HG03432 (cell line): ENCODE results near the gene BRAF.
"Not testable (repeated sequence)": the region's sequence is repeated elsewhere in the genome, so short reads cannot be mapped to it uniquely, and the experiment has no call there.

Experiments
- ATAC-seq: cut with Tn5 transposase; IDR thresholded peaks from one replicate; pipeline ENCODE4 v1.9.1; 2021; ENCODE audit warnings: mild to moderate bottlenecking, moderate library complexity; ENCODE audit not compliant: unreplicated experiment

The BRAF gene

DNA sequence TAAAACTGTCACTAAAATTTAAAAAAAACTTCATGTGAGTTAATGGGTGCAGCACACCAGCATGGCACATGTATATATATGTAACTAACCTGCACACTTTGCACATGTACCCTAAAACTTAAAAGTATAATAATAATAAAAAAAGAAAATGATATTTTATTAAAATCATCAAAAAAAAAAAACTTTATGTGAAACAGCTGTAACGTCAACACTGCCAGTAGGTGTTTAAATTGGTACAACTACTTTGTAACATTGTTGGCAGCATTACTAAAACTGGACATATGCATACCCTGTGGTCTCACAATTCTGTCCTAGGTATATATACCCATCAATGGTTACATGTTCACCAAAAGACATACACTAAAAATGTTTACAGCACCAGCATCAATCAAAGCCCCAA lies 146.2 kb downstream of the BRAF start:
- no peak for ATAC-seq

GRCh38 chr7:140774371-140774770 lies 150.4 kb downstream of the BRAF start:
- ATAC-seq, result no peak

- no peak for ATAC-seq
These were observed 151.6 kb downstream of the BRAF start for GRCh38 chr7:140773104-140773503.

- no peak for ATAC-seq
These were observed 152.9 kb downstream of the BRAF start for GRCh38 chr7:140771826-140772225.

DNA sequence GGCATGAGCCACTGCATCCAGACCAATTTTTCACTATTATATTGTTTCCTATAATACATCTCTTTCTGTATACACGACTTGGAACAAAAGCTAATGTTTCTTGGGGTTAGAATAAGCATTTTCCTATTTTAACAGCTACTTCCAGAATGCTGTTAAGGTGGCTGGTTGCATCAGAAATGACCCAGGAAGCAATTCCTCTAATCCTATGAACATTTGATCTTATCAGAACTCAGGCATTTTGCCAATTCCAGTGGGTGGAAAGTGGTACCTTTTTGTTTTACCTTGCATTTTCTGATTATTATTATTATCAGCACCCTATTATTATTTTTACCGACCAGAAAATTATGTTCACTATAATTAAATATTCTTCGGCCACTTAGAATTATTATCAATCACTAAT lies 154.9 kb downstream of the BRAF start:
- no peak for ATAC-seq

DNA sequence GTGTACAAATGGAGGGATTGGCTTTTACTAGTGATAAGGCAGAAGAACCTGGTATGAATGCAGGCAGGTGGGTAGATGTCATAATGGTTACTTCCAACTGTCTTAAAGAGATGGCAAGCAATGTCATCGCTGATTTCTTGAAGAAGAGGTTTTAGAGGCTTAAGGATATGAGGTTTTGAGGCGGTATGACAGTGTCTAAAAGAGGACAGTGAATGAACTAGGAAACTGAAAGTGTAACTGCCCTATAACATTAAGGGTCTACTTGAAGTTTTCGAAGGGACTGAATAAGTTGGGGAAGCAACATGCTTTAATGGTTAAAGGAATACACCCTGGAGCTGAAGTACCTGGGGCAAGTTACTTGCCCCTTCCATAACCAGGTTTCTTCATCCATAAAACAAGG lies 157.3 kb downstream of the BRAF start:
- no peak for ATAC-seq

DNA sequence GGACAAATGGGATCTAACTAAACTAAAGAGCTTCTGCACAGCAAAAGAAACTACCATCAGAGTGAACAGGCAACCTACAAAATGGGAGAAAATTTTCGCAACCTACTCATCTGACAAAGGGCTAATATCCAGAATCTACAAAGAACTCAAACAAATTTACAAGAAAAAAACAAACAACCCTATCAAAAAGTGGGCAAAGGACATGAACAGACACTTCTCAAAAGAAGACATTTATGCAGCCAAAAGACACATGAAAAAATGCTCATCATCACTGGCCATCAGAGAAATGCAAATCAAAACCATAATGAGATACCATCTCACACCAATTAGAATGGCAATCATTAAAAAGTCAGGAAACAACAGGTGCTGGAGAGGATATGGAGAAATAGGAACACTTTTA lies 159.3 kb downstream of the BRAF start:
- ATAC-seq, result not testable (repeated sequence)

- not testable (repeated sequence) for ATAC-seq
These were observed 161.6 kb downstream of the BRAF start for GRCh38 chr7:140763166-140763565.

- not testable (repeated sequence) for ATAC-seq
These were observed 163.4 kb downstream of the BRAF start for GRCh38 chr7:140761375-140761774.

- ATAC-seq, result no peak
These were observed 170.2 kb downstream of the BRAF start for GRCh38 chr7:140754506-140754905.

- no peak for ATAC-seq
These were observed 172.2 kb downstream of the BRAF start for GRCh38 chr7:140752533-140752932.

GRCh38 chr7:140746751-140747150 lies 178.0 kb downstream of the BRAF start:
- ATAC-seq, result no peak

DNA sequence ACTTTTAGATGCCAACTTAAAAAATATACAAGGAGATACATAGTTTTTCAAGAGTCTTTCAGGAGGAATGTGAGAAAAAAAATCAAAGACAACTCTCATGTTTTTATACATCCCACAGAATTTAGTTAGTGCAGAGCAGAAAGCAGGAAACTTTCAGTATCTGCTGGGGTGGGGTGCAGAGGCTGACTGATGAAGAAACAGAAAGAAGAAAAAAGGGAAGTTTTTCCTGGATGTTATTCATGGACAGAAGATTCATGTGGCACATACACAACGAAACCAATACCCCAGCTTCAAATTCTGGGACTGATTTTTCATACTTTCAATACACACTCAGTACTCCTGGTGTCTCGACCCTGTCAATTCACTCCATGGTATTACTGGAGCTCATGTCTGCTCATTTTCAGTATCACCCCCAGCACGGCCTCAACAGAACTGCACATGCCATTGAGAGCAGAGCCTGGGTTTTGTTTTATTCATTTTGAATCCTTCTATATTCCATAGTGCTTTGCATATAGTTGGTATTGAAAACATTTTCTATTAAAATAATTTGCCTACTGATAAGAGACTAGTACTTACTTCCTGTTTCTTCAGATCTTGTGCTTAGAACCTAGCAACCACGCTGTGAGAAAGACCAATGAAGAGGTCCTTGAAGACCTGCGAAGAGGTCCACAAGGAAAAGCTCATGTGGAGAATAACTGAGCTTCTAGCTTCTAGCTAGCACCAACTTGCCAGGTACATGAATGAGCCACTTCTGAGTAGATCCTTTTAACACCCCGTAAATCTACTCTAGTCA lies 179.3 kb downstream of the BRAF start:
- no peak for ATAC-seq

DNA sequence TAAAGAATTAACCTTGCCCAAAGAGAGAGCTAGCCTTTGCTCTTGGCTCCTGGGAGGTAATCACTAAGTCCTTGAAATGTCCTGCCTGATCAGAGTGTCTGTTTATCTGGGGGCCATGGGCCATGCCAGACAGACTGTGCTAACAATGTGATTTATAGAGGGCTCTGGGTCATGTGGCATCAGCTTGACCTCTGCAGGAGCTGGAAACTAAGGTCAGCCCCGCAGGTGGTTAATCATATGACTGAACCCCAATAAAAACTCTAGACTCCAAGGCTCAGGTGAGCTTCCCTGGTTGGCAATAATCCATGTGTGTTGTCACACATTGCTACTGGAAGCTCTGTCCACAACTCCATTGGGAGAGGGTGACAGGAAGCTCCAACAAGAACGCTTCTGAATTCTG lies 180.7 kb downstream of the BRAF start:
- no peak for ATAC-seq

- ATAC-seq, result not testable (repeated sequence)
These were observed 181.5 kb downstream of the BRAF start for GRCh38 chr7:140743255-140743654.

DNA sequence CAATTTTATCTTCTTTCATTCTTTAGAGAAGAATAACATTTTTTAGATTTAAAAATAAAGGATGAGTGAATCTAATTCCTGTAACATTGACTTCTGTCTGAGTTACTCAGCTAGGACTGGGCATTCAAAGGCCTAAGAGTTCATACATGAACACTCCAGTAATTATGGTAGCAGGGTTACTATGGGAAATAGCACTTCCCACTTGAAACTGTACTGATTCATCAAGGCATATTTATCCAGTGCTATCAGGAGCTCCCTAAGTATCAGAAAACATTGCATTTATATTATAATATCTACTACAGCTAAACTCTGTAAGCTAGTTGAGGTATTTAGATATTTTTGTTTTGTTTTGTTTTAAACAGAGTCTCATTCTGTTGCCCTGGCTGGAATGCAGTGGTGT lies 186.4 kb downstream of the BRAF start:
- no peak for ATAC-seq

DNA sequence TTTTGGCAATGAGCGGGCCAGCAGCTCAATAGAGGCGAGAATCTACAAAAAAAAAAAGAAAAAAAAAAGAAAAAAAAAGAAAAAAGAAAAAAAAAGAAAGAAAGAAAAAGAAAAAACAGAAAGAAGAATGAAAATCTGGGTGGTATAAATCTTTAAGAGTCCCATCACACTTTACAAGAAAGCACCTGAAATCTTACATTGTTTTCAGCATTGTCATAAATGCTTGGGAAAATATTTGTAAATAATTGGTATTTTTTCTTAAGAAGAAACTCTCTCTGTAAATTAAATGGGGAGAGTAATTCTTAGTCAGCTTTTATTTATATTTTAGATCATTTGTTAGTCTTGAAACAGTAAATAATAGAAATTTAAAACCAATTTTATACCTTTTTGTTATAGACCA lies 190.0 kb downstream of the BRAF start:
- no peak for ATAC-seq

DNA sequence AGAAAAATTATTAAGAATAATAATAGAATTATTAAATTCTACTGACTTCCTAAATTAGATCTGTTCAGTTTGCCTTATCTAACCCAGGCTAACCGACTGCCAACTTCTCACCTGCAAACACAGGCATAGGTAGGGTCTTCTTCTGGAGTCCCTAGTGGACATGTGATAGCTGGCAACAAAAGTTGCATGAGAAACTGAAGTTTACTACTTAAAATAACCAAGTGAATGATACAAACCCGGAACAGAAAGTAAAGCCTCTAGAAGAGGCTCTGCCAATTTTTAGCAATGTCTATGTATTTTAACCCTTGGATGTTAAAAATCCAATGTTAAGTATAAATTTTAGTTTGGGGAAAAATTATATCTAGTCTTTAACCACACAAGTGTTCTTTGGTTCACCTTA lies 190.6 kb downstream of the BRAF start:
- ATAC-seq, result no peak

- no peak for ATAC-seq
These were observed 192.3 kb downstream of the BRAF start for GRCh38 chr7:140732416-140732815.

DNA sequence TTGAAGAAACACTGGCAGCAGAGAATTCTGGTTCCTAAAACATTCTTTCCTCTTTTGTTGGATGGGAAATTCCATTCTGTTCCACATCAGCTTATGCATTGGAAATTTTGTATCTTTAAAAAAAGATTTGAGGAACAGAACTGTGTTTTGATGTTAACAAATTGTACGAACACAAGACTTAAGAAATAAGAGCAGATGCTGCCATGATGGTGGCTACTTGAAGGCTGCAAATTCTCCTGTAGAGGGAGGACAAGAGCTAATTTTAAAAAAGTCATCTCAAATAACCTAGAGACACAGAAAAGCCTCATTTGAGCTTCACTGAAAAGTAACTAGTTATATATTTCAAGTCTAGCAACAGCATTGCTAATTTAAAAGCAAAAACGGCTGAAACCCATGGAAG lies 198.4 kb downstream of the BRAF start:
- ATAC-seq, result no peak

GRCh38 chr7:140724706-140725105 lies 200.0 kb downstream of the BRAF start:
- no peak for ATAC-seq

DNA sequence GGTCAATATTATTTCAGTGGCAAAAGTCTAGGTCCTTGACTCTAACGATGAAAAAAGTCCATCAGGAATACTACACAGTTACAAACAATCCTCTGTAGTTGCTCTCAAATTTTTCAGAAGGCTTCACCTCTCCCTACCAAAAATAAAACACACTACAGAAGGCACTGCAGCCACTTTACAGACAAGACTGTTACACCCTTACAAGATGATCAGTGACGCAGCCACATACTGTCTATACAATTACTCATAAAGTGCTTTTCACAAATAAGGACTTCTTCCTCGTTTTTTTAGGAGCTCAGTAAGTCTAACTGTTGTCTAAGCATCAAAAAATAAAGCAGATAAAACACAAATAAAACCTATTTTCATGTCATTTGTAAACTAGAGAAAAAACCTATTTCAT lies 201.2 kb downstream of the BRAF start:
- no peak for ATAC-seq

DNA sequence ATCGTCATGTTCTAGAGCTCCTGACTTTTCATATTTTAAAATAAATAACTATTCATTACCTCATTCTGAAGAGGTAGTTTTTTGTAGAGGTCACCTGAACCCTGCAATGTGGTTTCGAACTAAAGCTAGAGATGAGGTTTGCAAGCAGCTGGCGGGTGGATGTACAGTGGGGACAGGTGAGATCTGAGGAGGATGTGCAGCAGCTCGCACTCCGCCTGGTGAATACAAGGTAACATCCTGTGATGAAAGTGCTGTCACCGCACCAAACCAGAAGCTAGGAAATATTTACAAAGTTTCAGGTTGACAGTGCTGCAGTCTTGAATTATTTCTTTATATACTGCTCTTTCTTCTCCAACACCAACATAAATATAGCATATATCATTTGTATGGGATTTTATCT lies 201.7 kb downstream of the BRAF start:
- no peak for ATAC-seq
